WERI-Rb-1 (cell line): Measurements from ENCODE around the gene LTBP1.
A peak's percentile ranks its signal among the peaks of the same experiment; 100 is the strongest.

Source experiments
- DNase-seq: peaks from one replicate; pipeline ENCODE4 v3.0.0-alpha.2; 2020
- H3K27ac ChIP-seq: fragments of 250-450 bp; sonication (Bioruptor Pico); 2 replicates; pipeline ENCODE4 v1.5.1; 2020; ENCODE audit warnings: mild to moderate bottlenecking, moderate library complexity
- H3K27me3 ChIP-seq: fragments of 250-450 bp; sonication (Bioruptor Pico); 2 replicates; pipeline ENCODE4 v1.5.1; 2021; ENCODE audit warnings: mild to moderate bottlenecking, low read depth, moderate library complexity; ENCODE audit not compliant: insufficient read depth, severe bottlenecking
- H3K36me3 ChIP-seq: fragments of 250-450 bp; sonication (Bioruptor Pico); 2 replicates; pipeline ENCODE4 v1.5.1; 2020; ENCODE audit warnings: mild to moderate bottlenecking, moderate library complexity
- H3K4me3 ChIP-seq: 2 replicates; pipeline ENCODE4 v1.5.1; 2011; ENCODE audit warnings: low read depth, mild to moderate bottlenecking, control low read depth, low read length
- H3K9me3 ChIP-seq: fragments of 250-450 bp; sonication (Bioruptor Pico); 2 replicates; pipeline ENCODE4 v1.5.1; 2021; ENCODE audit warnings: mild to moderate bottlenecking, moderate library complexity; ENCODE audit not compliant: severe bottlenecking
- CTCF ChIP-seq: IDR thresholded peaks from 2 replicates; pipeline ENCODE4 v1.5.1; 2011; ENCODE audit warnings: low read depth, mild to moderate bottlenecking, control low read depth, inconsistent platforms, low read length

Gene LTBP1

GRCh38 chr2:33371304-33372090, 424.7 kb downstream of the LTBP1 start:
- DNase-seq = no peak
- Histone ChIP-seq H3K27me3 (no peaks in the 10 kb centered on the region), H3K27ac (no peak overlapping the region), H3K9me3 (no peaks in the 10 kb centered on the region), H3K36me3 (no peaks in the 10 kb centered on the region), H3K4me3 (no peak overlapping the region)
- TF ChIP-seq CTCF = no peak

- Histone ChIP-seq H3K4me3 (no peak overlapping the region), H3K36me3 (no peaks in the 10 kb centered on the region), H3K9me3 (no peaks in the 10 kb centered on the region), H3K27me3 (no peaks in the 10 kb centered on the region), H3K27ac (no peak overlapping the region)
- peak; percentile 63 for TF ChIP-seq CTCF
- peak; percentile 27 for DNase-seq
These were observed 426.3 kb downstream of the LTBP1 start for GRCh38 chr2:33372940-33373553.

- H3K4me3 ChIP-seq = no peak overlapping the region
- DNase-seq = no peak
- no peak for TF ChIP-seq CTCF
- no peaks in the 10 kb centered on the region for H3K27me3 ChIP-seq
- no peaks in the 10 kb centered on the region for H3K9me3 ChIP-seq
- H3K36me3 ChIP-seq = no peaks in the 10 kb centered on the region
- H3K27ac ChIP-seq = no peak overlapping the region
These were observed 427.2 kb downstream of the LTBP1 start for GRCh38 chr2:33373986-33374385.

- Histone ChIP-seq H3K9me3 (no peaks in the 10 kb centered on the region), H3K27me3 (no peaks in the 10 kb centered on the region), H3K36me3 (no peaks in the 10 kb centered on the region), H3K4me3 (no peak overlapping the region), H3K27ac (no peak overlapping the region)
- no peak for DNase-seq
- no peak for TF ChIP-seq CTCF
These were observed 428.3 kb downstream of the LTBP1 start for GRCh38 chr2:33375054-33375453.

GRCh38 chr2:33377048-33377447, 430.3 kb downstream of the LTBP1 start:
- H3K27me3 ChIP-seq = no peaks in the 10 kb centered on the region
- TF ChIP-seq CTCF = no peak
- no peaks in the 10 kb centered on the region for H3K36me3 ChIP-seq
- H3K9me3 ChIP-seq = no peaks in the 10 kb centered on the region
- no peak overlapping the region for H3K27ac ChIP-seq
- no peak overlapping the region for H3K4me3 ChIP-seq
- no peak for DNase-seq
